Activated gamma-delta T cell treated with Interleukin-2 at 50 U/mL for 16 hours (primary cell): Measurements from ENCODE around the gene BLM.

Experiments
- DNase-seq: peaks from one replicate; pipeline ENCODE4 v3.0.0-alpha.2; 2020

Gene BLM

DNA sequence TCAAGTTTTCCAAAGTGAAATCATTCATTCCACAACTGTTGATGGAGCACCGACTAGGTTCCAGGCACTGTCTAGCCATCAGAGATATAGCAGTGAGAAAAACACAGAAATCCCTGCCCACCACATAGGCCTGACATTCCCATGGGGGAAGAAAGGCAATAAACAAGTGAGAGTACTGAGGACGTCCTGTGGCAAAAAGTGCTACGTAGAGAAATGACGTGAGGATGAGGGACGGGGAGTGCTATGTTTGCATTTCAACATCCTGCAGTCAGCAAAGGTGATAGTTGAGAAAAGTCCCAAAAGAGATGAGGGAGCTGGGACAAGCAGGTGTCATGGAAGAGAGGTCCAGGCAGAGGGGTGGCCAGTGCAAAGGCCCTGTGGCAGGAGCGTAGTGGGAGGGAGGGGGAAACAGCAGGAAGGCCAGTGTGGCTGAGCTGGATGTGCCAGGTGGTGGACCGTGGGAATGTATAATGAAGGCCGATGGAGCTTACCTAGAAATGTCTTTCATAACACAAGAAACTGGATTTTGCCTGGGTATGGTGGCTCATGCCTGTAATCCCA lies 140.8 kb downstream of the BLM start:
- no peak for DNase-seq

- DNase-seq = no peak
Observed at GRCh38 chr15:90859234-90860131, 142.3 kb downstream of the BLM start.

DNA sequence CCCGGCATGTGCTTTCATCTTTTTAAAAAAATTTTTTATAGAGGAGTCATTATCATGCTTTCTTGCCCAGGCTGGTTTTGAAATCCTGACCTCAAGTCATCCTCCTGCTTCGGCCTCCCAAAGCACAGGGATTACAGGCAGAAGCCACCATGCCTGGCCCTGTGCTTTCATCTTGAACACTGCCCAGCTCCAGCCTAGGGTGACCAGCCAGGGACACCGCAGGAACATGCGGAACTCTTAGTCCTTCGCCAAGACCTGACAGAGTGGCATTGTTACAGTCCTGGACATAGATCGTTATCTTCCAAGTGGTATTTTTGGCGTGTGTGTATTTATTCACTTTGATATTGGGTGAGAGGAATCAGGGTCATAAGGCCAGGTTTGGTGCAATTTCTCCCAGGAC lies 143.3 kb downstream of the BLM start:
- no peak for DNase-seq

DNA sequence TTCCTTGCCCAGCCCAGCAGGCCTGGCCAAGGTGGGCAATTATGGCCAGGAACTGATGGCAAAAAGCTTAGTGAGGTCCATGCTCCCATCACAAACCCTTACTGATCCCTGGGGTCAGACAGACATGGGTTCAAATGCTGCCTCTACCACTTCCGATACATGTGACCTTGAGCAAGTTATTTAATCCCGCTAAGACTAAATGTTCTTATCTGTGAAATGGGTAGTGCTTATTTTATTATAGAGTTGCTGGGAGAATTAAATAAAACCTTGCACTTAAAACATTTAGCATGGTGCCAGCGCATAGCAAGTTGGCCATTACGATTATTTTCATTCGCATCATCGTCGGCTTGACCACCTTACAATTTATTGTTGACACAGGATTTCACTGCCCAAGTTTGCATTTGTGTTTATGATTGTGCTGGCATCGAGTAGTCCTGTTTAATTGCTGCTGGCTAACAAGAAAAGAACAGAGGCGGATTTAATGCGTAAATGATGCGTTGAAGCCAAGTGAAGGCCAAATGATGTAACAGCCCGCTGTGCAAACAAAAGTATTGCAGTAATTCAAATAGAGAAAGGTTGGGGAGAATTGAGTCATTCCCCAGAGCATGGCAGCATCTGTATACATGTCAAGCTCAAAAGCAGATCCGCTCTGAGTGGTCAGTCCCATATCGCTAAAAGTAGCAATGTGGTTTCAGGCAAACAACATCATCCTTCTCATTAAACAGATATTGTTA lies 144.0 kb downstream of the BLM start:
- no peak for DNase-seq

- no peak for DNase-seq
Observed at GRCh38 chr15:90862487-90862886, 145.3 kb downstream of the BLM start.

DNA sequence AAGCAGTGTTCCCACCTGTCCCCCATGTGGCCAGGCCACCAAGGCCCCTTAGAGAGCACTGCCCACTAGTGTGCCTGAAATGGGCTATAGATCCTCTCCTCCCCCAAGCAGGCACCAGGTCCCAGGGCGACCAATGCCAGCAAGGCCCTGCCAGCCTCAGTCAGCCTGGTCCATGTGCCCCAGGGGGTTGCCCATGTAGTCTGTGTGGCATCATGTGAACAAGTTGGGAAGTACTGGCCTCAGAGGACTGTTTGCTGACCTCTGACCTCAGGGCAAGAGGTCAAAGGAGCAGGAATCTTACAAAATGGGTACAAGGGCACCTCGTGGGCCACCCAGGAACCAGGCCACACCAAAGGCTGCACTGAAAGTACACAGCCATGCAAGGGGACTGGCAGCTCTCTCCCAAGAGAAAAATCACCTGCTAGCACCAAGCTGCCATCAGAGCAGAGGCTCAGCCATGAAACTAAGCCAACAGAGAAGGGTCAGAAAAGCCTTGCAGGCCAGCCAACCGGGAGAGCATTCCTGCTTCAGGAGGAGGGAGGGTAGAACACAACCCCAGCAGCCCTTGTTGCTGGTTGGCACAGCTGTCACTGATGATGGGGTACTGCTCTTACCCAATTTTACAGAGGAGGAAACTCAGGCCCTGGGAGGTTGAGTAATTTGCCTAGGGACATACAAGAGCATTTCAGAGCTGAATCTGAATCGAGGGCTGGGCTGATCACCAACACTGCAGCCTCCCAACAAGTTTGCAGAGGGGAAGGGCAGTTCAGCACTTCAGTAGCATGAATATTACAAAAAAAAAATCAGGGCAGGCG lies 146.0 kb downstream of the BLM start:
- no peak for DNase-seq

DNA sequence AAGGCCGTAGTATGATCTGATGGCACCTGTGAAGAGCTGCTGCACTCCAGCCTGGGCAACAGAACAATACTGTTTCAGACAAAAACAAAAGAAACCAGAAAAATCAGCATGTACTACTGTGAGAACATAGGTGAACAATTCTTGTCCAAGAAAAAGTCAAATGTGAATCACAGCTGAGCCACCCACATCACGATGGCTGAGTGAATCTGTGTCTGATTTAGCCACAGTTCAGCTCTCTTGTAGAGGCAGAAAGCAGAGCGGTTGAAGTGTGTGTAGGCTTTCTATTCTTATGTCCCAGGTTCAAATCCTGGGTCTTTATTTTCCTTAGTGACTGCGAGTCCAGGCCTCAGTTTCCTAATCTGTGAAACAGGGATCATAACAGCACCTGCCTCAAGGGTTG lies 146.8 kb downstream of the BLM start:
- DNase-seq = no peak

DNA sequence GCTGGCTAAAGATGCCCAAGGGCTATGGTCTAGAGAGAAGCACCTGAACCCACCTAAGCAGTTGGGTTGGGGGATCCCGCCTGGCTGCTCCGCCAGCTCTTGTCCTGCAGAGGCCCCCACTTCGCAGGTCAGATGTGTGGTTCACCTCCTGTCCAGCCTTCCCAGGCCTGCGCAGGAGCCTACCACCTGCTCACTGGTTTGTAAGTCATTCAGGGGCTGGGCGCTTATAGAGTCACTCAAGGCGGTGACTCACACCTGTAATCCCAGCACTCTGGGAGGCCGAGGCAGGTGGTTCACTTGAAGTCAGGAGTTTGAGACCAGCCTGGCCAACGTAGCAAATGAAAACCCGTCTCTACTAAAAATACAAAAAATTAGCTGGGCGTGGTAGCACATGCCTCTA lies 147.4 kb downstream of the BLM start:
- no peak for DNase-seq

- no peak for DNase-seq
Observed at GRCh38 chr15:90865702-90866101, 148.6 kb downstream of the BLM start.
